SK-N-SH (cell line): ENCODE measurements around the gene SPTLC2. TPM values are rescaled to one million over a fixed set of nuclear protein-coding genes. Genes with fewer than 3 reads are reported as not detected.

Experiments used
- CTCF ChIA-PET: fragments of 300-600, 350-600 bp; formaldehyde crosslinking; extraction: SDS; loops from one replicate; lab custom pipeline; 2021; lab: Yijun Ruan, JAX
- POLR2A ChIA-PET: fragments of 350-600 bp; sonication (Branson Sonifier 250); formaldehyde crosslinking; extraction: SDS; loops from one replicate; lab custom pipeline; 2020; ENCODE audit warnings: antibody characterized with exemption, inconsistent platforms; lab: Yijun Ruan, JAX
- DNase-seq: peaks from one replicate; pipeline ENCODE4 v3.0.0; 2012
- H2AFZ ChIP-seq: fragments of 200-600 bp; sonication (generic); 2 replicates; pipeline ENCODE4 v1.8.1; 2016; ENCODE audit warnings: antibody characterized with exemption, mild to moderate bottlenecking, low read depth
- H3F3A ChIP-seq: fragments of 200-600 bp; sonication (generic); replicated peaks from 2 replicates; pipeline ENCODE3; 2016; ENCODE audit warnings: antibody characterized with exemption, mild to moderate bottlenecking; ENCODE audit not compliant: insufficient read depth
- H3K27ac ChIP-seq, 2 experiments: fragments of 200-500 bp in 1 of 2; fragments of 200-600 bp in 1 of 2; sonication (Bioruptor generic) in 1 of 2; sonication (generic), shearing (Covaris generic) in 1 of 2; 2 replicates each; pipeline versions ENCODE4 v1.5.1 to v1.6.1; 2014 to 2016; ENCODE audit warnings: low read depth in 2 of 2, inconsistent platforms in 1 of 2, low read length in 1 of 2, mild to moderate bottlenecking in 1 of 2, mixed read lengths in 1 of 2
- H3K27me3 ChIP-seq: fragments of 200-600 bp; sonication (generic), shearing (Covaris generic); 2 replicates; pipeline ENCODE4 v1.6.1; 2016; ENCODE audit warnings: mixed run types; ENCODE audit not compliant: insufficient read depth
- H3K36me3 ChIP-seq, 2 experiments: fragments of 200-500 bp in 1 of 2; fragments of 200-600 bp in 1 of 2; sonication (Bioruptor generic) in 1 of 2; sonication (generic) in 1 of 2; replicated peaks in 1 of 2; 2 replicates each; pipeline versions ENCODE3 to v1.5.1; 2014 to 2016; ENCODE audit warnings: low read length in 1 of 2, mild to moderate bottlenecking in 1 of 2; ENCODE audit not compliant: insufficient read depth in 2 of 2, control insufficient read depth in 1 of 2
- H3K4me1 ChIP-seq, 2 experiments: fragments of 200-500 bp in 1 of 2; fragments of 200-600 bp in 1 of 2; sonication (Bioruptor generic) in 1 of 2; sonication (generic), shearing (Covaris generic) in 1 of 2; 2 replicates each; pipeline versions ENCODE4 v1.5.1 to v1.6.1; 2014 to 2016; ENCODE audit warnings: low read depth in 1 of 2, low read length in 1 of 2, mixed run types in 1 of 2; ENCODE audit not compliant: insufficient read depth in 2 of 2, control insufficient read depth in 1 of 2
- H3K4me2 ChIP-seq: fragments of 200-600 bp; sonication (generic), shearing (Covaris generic); 2 replicates; pipeline ENCODE4 v1.6.1; 2017; ENCODE audit warnings: mixed run types
- H3K4me3 ChIP-seq, 2 experiments: fragments of 200-500 bp in 1 of 2; fragments of 200-600 bp in 1 of 2; sonication (Bioruptor generic) in 1 of 2; sonication (generic), shearing (Covaris generic) in 1 of 2; 2 replicates each; pipeline versions ENCODE4 v1.5.1 to v1.8.1; 2014 to 2016; ENCODE audit warnings: low read depth in 2 of 2, inconsistent platforms in 1 of 2, low read length in 1 of 2, mild to moderate bottlenecking in 1 of 2, mixed read lengths in 1 of 2, moderate library complexity in 1 of 2
- H3K79me2 ChIP-seq: fragments of 200-600 bp; sonication (generic); 2 replicates; pipeline ENCODE4 v1.8.1; 2017; ENCODE audit warnings: mild to moderate bottlenecking; ENCODE audit not compliant: insufficient read depth
- H3K9ac ChIP-seq: fragments of 200-600 bp; sonication (generic); 2 replicates; pipeline ENCODE4 v1.6.1; 2017; ENCODE audit warnings: mixed run types
- H3K9me2 ChIP-seq: fragments of 200-600 bp; sonication (generic); 2 replicates; pipeline ENCODE4 v1.6.1; 2017; ENCODE audit warnings: mixed run types
- H3K9me3 ChIP-seq: fragments of 200-600 bp; sonication (generic); 2 replicates; pipeline ENCODE4 v1.6.1; 2017; ENCODE audit warnings: mixed run types, mild to moderate bottlenecking, moderate library complexity
- H4K20me1 ChIP-seq: fragments of 200-600 bp; sonication (generic); 2 replicates; pipeline ENCODE4 v1.6.1; 2017; ENCODE audit warnings: mild to moderate bottlenecking, mixed run types; ENCODE audit not compliant: insufficient read depth
- CHD2 ChIP-seq: fragments of 150-350 bp; IDR thresholded peaks from 2 replicates; pipeline ENCODE4 v1.6.1; 2018; ENCODE audit warnings: low read length; ENCODE audit not compliant: partially characterized antibody
- ELF1 ChIP-seq: IDR thresholded peaks from 2 replicates; pipeline ENCODE4 v1.4.0; 2012
- EP300 ChIP-seq, 2 experiments: IDR thresholded peaks; 2 replicates each; pipeline versions ENCODE4 v1.4.0 to v1.6.1; 2012; ENCODE audit warnings: borderline replicate concordance in 1 of 2, low read depth in 1 of 2, low read length in 1 of 2
- FOXM1 ChIP-seq: IDR thresholded peaks from 2 replicates; pipeline ENCODE4 v1.4.0; 2012; ENCODE audit warnings: low read depth, mild to moderate bottlenecking
- GABPA ChIP-seq: IDR thresholded peaks from 2 replicates; pipeline ENCODE4 v1.4.0; 2012; ENCODE audit warnings: low read depth, mild to moderate bottlenecking
- MXI1 ChIP-seq: IDR thresholded peaks from 2 replicates; pipeline ENCODE4 v1.6.1; 2012; ENCODE audit warnings: mild to moderate bottlenecking, low read depth, low read length, improper control_type of control experiment
- NRF1 ChIP-seq: IDR thresholded peaks from 2 replicates; pipeline ENCODE4 v1.6.1; 2012; ENCODE audit warnings: low read depth, mild to moderate bottlenecking, low read length
- RFX5 ChIP-seq: IDR thresholded peaks from 2 replicates; pipeline ENCODE4 v1.6.1; 2012; ENCODE audit warnings: mild to moderate bottlenecking, improper control_type of control experiment, low read length
- SIN3A ChIP-seq: IDR thresholded peaks from 2 replicates; pipeline ENCODE4 v1.6.1; 2012; ENCODE audit warnings: low read depth, mild to moderate bottlenecking, low read length, moderate library complexity, borderline replicate concordance
- TAF1 ChIP-seq: IDR thresholded peaks from 2 replicates; pipeline ENCODE4 v1.6.1; 2012; ENCODE audit warnings: low read depth, mild to moderate bottlenecking, low read length, moderate library complexity, borderline replicate concordance
- TCF12 ChIP-seq: IDR thresholded peaks from 2 replicates; pipeline ENCODE4 v1.4.0; 2012
- YY1 ChIP-seq: IDR thresholded peaks from 2 replicates; pipeline ENCODE4 v1.4.0; 2012; ENCODE audit warnings: low read depth, mild to moderate bottlenecking
- WGBS: methylation state at CpG from one replicate; pipeline ENCODE4 v1.1.6; 2017; ENCODE audit warnings: low lambda C conversion rate; 5-methylcytosine and 5-hydroxymethylcytosine counted together
- polyA plus RNA-seq, 3 experiments: library from polyadenylated mRNA; depleted of rRNA; stranded (reverse); fragments of >200 nt; gene quantifications; 2 replicates each; pipeline ENCODE4 v1.2.3, GENCODE V29; 2012
- TF ChIP-seq, protein P1 (sequence below): fragments of 200-600 bp; sonication (generic); IDR thresholded peaks from 2 replicates; pipeline ENCODE4 v1.6.1; 2017; ENCODE audit warnings: antibody characterized with exemption, mild to moderate bottlenecking, moderate library complexity
- TF ChIP-seq, protein P2 (sequence below): fragments of 150-350 bp; IDR thresholded peaks from 2 replicates; pipeline ENCODE4 v1.6.1; 2016; ENCODE audit warnings: mild to moderate bottlenecking, low read depth, low read length
- TF ChIP-seq, protein P3 (sequence below): IDR thresholded peaks from 2 replicates; pipeline ENCODE4 v1.4.0; 2012; ENCODE audit warnings: low read depth, borderline replicate concordance
- TF ChIP-seq, protein P4 (sequence below): IDR thresholded peaks from 2 replicates; pipeline ENCODE4 v1.4.0; 2012; ENCODE audit warnings: low read depth, borderline replicate concordance
- TF ChIP-seq, protein P5 (sequence below): IDR thresholded peaks from 2 replicates; pipeline ENCODE4 v1.4.0; 2012; ENCODE audit warnings: low read depth
- TF ChIP-seq, protein P6 (sequence below): fragments of 150-350 bp; IDR thresholded peaks from 2 replicates; pipeline ENCODE4 v1.6.1; 2017; ENCODE audit warnings: antibody characterized with exemption, low read length, low read depth, borderline replicate concordance

Gene SPTLC2, protein sequence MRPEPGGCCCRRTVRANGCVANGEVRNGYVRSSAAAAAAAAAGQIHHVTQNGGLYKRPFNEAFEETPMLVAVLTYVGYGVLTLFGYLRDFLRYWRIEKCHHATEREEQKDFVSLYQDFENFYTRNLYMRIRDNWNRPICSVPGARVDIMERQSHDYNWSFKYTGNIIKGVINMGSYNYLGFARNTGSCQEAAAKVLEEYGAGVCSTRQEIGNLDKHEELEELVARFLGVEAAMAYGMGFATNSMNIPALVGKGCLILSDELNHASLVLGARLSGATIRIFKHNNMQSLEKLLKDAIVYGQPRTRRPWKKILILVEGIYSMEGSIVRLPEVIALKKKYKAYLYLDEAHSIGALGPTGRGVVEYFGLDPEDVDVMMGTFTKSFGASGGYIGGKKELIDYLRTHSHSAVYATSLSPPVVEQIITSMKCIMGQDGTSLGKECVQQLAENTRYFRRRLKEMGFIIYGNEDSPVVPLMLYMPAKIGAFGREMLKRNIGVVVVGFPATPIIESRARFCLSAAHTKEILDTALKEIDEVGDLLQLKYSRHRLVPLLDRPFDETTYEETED
- 10.2 and 14.4 TPM in 2 replicates for polyA plus RNA-seq (2012; rRNA removed)
- 15.6 and 17.0 TPM in 2 replicates for polyA plus RNA-seq (2012; cell fraction: cytosol; rRNA removed)
- 6.9 and 10.0 TPM in 2 replicates for polyA plus RNA-seq (2012; cell fraction: nucleus; rRNA removed)

DNA sequence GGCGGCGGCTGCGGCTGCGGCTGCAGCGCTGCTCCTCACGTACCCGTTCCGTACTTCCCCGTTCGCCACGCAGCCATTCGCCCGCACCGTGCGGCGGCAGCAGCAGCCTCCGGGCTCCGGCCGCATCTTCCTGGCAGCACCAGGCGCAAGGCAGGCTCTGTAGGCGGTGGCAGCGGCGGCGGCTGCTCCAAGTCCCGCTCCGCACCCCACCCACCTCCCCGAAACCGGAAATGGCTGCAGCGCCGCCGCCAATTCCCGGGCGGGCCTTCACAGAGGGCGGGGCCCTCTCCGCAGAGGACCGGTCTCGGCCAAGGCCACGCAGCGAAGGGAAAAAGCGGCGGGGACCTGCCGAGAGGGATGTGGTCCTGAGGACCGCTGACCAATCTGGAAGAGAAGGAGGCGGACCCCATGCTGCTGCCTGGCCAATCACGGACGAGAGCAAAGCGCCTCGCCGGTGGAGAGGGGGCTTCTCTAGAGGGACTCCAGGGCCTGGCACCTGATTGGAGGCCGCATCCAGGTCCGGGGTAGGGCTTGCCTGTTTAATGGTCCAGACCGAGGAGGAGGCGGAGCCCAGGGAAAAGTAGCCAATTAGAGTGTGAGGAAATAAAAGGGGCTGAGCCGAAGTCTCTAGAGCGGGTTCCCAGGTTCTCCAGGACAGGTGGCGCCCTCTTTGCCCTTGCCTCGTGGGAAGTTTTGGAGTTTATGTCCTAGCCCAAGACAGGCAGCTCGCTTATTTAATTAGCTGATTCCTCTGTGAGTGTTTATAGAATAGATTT lies at the start of gene SPTLC2:
TSS of gene SPTLC2 (minus strand) at position 184 of the 776 bp plus-strand sequence. CDS start at position 126, 58 bp downstream.
- no peaks in the 10 kb centered on the region for H3K9me2 ChIP-seq
- H3F3A ChIP-seq: peaks cover 17% of the 10 kb centered on the region
- H2AFZ ChIP-seq: peak within 1 kb of the TSS; percentile 90
- H3K9ac ChIP-seq: peak within 1 kb of the TSS; percentile 86
- H3K4me1 ChIP-seq: peaks cover 0 to 20% of the 10 kb centered on the region in 2 experiments; a peak in 3 of 4 replicates
- no peaks in the 10 kb centered on the region for H3K9me3 ChIP-seq
- ChIA-PET POLR2A (no interaction called here), CTCF (interaction anchor here (0.7 to 3.3 kb wide), 4 partner anchors 10 to 87 kb away, joined by 3 to 14 read pairs (median 4); no protein-coding TSS in a partner anchor)
- TF ChIP-seq, protein P1, sequence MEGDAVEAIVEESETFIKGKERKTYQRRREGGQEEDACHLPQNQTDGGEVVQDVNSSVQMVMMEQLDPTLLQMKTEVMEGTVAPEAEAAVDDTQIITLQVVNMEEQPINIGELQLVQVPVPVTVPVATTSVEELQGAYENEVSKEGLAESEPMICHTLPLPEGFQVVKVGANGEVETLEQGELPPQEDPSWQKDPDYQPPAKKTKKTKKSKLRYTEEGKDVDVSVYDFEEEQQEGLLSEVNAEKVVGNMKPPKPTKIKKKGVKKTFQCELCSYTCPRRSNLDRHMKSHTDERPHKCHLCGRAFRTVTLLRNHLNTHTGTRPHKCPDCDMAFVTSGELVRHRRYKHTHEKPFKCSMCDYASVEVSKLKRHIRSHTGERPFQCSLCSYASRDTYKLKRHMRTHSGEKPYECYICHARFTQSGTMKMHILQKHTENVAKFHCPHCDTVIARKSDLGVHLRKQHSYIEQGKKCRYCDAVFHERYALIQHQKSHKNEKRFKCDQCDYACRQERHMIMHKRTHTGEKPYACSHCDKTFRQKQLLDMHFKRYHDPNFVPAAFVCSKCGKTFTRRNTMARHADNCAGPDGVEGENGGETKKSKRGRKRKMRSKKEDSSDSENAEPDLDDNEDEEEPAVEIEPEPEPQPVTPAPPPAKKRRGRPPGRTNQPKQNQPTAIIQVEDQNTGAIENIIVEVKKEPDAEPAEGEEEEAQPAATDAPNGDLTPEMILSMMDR: peak; percentile 40
- TF ChIP-seq, protein P2, sequence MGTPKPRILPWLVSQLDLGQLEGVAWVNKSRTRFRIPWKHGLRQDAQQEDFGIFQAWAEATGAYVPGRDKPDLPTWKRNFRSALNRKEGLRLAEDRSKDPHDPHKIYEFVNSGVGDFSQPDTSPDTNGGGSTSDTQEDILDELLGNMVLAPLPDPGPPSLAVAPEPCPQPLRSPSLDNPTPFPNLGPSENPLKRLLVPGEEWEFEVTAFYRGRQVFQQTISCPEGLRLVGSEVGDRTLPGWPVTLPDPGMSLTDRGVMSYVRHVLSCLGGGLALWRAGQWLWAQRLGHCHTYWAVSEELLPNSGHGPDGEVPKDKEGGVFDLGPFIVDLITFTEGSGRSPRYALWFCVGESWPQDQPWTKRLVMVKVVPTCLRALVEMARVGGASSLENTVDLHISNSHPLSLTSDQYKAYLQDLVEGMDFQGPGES: peak; percentile 95
- peak; percentile 81 for TF ChIP-seq CHD2
- TF ChIP-seq, protein P3, sequence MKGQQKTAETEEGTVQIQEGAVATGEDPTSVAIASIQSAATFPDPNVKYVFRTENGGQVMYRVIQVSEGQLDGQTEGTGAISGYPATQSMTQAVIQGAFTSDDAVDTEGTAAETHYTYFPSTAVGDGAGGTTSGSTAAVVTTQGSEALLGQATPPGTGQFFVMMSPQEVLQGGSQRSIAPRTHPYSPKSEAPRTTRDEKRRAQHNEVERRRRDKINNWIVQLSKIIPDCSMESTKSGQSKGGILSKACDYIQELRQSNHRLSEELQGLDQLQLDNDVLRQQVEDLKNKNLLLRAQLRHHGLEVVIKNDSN: peak; percentile 54; the same call in 1 of the 2 replicates
- TF ChIP-seq, protein P4, sequence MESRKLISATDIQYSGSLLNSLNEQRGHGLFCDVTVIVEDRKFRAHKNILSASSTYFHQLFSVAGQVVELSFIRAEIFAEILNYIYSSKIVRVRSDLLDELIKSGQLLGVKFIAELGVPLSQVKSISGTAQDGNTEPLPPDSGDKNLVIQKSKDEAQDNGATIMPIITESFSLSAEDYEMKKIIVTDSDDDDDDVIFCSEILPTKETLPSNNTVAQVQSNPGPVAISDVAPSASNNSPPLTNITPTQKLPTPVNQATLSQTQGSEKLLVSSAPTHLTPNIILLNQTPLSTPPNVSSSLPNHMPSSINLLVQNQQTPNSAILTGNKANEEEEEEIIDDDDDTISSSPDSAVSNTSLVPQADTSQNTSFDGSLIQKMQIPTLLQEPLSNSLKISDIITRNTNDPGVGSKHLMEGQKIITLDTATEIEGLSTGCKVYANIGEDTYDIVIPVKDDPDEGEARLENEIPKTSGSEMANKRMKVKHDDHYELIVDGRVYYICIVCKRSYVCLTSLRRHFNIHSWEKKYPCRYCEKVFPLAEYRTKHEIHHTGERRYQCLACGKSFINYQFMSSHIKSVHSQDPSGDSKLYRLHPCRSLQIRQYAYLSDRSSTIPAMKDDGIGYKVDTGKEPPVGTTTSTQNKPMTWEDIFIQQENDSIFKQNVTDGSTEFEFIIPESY: no peak
- peak; percentile 71 for TF ChIP-seq GABPA
- no peak for TF ChIP-seq NRF1
- TF ChIP-seq ELF1: peak; percentile 82
- peak; percentile 83 for TF ChIP-seq MXI1
- no peak for TF ChIP-seq TCF12
- TF ChIP-seq FOXM1: no peak
- peak; percentile 90 for TF ChIP-seq RFX5
- 0 out of 2 replicates have a peak, but pooled peaks have one; percentile 27 for TF ChIP-seq YY1
- TF ChIP-seq TAF1: peak; percentile 70
- TF ChIP-seq, protein P5, sequence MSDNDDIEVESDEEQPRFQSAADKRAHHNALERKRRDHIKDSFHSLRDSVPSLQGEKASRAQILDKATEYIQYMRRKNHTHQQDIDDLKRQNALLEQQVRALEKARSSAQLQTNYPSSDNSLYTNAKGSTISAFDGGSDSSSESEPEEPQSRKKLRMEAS: peak; percentile 70; the same call in 1 of the 2 replicates
- TF ChIP-seq, protein P6, sequence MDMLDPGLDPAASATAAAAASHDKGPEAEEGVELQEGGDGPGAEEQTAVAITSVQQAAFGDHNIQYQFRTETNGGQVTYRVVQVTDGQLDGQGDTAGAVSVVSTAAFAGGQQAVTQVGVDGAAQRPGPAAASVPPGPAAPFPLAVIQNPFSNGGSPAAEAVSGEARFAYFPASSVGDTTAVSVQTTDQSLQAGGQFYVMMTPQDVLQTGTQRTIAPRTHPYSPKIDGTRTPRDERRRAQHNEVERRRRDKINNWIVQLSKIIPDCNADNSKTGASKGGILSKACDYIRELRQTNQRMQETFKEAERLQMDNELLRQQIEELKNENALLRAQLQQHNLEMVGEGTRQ: peak; percentile 72
- TF ChIP-seq EP300 (IDR thresholded peaks at IDR 0.05; ENCODE audit: borderline replicate concordance in 1 of 2, low read depth in 1 of 2, low read length in 1 of 2): peak in 1 of 2 experiments; percentile 30; a peak in 1 of 4 replicates
- TF ChIP-seq SIN3A: peak; percentile 15; the same call in 1 of the 2 replicates
- peak within 1 kb of the TSS; percentile 69 to 91 for H3K27ac ChIP-seq
- WGBS: 1% methylated on average over 15 of the region's 58 CpGs
- H3K4me2 ChIP-seq: peak within 1 kb of the TSS; percentile 84
- DNase-seq: peak; percentile 97
- H4K20me1 ChIP-seq: peaks cover 7% of the 10 kb centered on the region
- peaks cover 45% of the 10 kb centered on the region for H3K79me2 ChIP-seq
- H3K27me3 ChIP-seq: no peaks in the 10 kb centered on the region
- H3K4me3 ChIP-seq: peak within 1 kb of the TSS; percentile 90 to 93
- H3K36me3 ChIP-seq: peaks cover 0 to 3% of the 10 kb centered on the region in 2 experiments
